Measurements from ENCODE around the gene ADARB2.

GRCh38 chr10:1380088-1380671 is 357.1 kb downstream of the ADARB2 start:
- no peak for TF ChIP-seq POLR2A (IDR thresholded peaks at IDR 0.05)
- TF ChIP-seq, protein P1, sequence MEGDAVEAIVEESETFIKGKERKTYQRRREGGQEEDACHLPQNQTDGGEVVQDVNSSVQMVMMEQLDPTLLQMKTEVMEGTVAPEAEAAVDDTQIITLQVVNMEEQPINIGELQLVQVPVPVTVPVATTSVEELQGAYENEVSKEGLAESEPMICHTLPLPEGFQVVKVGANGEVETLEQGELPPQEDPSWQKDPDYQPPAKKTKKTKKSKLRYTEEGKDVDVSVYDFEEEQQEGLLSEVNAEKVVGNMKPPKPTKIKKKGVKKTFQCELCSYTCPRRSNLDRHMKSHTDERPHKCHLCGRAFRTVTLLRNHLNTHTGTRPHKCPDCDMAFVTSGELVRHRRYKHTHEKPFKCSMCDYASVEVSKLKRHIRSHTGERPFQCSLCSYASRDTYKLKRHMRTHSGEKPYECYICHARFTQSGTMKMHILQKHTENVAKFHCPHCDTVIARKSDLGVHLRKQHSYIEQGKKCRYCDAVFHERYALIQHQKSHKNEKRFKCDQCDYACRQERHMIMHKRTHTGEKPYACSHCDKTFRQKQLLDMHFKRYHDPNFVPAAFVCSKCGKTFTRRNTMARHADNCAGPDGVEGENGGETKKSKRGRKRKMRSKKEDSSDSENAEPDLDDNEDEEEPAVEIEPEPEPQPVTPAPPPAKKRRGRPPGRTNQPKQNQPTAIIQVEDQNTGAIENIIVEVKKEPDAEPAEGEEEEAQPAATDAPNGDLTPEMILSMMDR (IDR thresholded peaks at IDR 0.05): no peak

All from suprapubic skin (tissue), 3 donors.